Measurements from ENCODE around the gene ASB2.

The ASB2 gene

DNA sequence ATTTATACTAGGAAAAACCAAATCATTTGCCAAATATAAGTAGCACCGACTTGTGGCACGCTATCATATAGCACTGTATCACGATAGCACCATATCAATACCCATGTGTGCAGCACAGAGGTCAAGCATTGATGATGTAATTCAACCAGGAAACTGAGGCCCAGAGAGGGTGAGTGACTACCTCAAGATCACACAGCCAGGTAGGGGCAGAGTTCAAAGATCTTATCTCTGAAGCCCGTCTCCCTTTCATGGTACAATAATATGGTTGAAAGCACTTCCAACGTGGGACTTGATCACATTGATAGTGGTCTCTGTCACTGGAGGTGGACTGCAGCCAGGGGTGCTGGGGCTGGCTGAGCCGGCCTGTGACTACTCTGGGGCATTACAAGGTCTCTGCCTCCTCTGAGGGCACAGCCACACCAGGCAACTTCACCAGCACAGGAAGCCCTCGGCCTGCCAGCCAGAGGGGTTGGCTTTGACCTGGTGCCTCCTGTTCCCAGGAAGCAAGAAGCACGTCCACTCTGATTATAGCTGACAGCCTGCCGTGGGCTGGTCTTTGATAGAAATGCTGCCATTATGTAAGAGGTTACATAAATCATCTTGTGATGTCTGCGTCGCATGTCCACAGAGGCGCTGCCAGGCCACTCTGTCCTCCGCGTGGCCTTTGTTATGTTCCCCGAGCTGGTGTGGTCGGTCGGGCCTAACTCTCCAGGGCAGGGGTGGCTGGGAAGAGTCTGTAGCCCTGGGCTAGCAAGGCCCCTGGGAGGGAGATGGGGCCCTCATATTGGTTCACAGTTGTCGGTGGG, 55.2 kb downstream of the ASB2 start:
- H3K27ac ChIP-seq: no peak overlapping the region
- in situ Hi-C loops (cut with HindIII; ENCODE audit: low pct_ligation_motif_present, low sequenced_read_pairs): no loop called here
- no peak for DNase-seq

DNA sequence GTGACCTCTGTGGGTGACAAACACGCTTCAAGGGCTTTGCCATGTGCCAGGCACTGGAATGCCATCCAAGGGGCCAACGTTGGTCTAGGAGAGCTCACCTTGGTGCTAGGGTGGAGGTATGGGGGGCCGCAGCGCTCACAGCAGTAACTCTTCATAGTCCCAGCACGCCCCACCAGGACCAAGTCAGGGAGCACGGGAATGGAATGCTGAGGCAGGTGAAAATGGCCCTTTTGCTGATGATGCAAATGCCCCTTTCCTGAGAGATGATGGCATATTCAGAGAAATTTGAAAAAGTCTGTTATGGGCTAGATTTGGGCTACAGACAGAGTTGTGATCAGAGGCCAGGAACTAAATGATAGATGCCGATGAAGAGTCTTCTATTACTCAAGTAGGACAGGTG, 59.2 kb downstream of the ASB2 start:
- Histone ChIP-seq H3K36me3 (replicated peaks) (no peaks in the 10 kb centered on the region), H3K27me3 (replicated peaks) (no peaks in the 10 kb centered on the region)
- no peak for DNase-seq

More for the DNA sequence above, 55.2 kb downstream of the ASB2 start:
- Histone ChIP-seq H3K27me3 (replicated peaks) (no peaks in the 10 kb centered on the region), H3K4me3 (ENCODE audit: low read depth, low read length) (no peak overlapping the region), H3K36me3 (replicated peaks) (no peaks in the 10 kb centered on the region)
- TF ChIP-seq, protein P1, sequence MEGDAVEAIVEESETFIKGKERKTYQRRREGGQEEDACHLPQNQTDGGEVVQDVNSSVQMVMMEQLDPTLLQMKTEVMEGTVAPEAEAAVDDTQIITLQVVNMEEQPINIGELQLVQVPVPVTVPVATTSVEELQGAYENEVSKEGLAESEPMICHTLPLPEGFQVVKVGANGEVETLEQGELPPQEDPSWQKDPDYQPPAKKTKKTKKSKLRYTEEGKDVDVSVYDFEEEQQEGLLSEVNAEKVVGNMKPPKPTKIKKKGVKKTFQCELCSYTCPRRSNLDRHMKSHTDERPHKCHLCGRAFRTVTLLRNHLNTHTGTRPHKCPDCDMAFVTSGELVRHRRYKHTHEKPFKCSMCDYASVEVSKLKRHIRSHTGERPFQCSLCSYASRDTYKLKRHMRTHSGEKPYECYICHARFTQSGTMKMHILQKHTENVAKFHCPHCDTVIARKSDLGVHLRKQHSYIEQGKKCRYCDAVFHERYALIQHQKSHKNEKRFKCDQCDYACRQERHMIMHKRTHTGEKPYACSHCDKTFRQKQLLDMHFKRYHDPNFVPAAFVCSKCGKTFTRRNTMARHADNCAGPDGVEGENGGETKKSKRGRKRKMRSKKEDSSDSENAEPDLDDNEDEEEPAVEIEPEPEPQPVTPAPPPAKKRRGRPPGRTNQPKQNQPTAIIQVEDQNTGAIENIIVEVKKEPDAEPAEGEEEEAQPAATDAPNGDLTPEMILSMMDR (IDR thresholded peaks at IDR 0.05; ENCODE audit: low read depth, low read length, missing control alignments): no peak

DNA sequence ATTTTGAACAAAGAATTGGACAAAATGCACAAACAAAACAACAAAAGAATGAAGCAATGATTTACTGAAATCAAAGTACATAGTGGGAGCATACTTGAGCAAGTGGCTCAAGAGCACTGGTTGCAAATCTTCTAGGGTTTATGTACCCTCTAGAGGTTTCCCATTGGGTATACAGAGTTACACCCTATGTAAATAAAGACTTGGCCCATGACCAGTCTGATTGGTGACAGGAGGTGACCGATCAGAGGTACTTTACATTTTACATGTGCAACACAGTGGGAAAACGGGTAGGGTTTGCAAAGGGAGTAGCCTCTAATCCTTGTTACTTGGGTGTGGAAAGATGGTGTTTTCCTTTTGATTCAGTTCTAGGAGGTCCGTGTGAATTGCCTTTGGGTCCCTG, 59.9 kb downstream of the ASB2 start:
- in situ Hi-C loops (cut with HindIII; ENCODE audit: low pct_ligation_motif_present, low sequenced_read_pairs): no loop called here
- Histone ChIP-seq H3K27me3 (replicated peaks) (no peaks in the 10 kb centered on the region), H3K27ac (no peak overlapping the region), H3K36me3 (replicated peaks) (no peaks in the 10 kb centered on the region), H3K4me3 (ENCODE audit: low read depth, low read length) (no peak overlapping the region)
- DNase-seq: no peak
- TF ChIP-seq, protein P1 (IDR thresholded peaks at IDR 0.05; ENCODE audit: low read depth, low read length, missing control alignments): no peak

More for the DNA sequence above, 59.2 kb downstream of the ASB2 start:
- TF ChIP-seq, protein P1 (IDR thresholded peaks at IDR 0.05; ENCODE audit: low read depth, low read length, missing control alignments): no peak
- H3K4me3 ChIP-seq (ENCODE audit: low read depth, low read length): no peak overlapping the region
- no peak overlapping the region for H3K27ac ChIP-seq
- in situ Hi-C loops (cut with HindIII; ENCODE audit: low pct_ligation_motif_present, low sequenced_read_pairs): no loop called here

- in situ Hi-C loops (cut with HindIII; ENCODE audit: low pct_ligation_motif_present, low sequenced_read_pairs): no loop called here
- DNase-seq: no peak
- Histone ChIP-seq H3K36me3 (replicated peaks) (no peaks in the 10 kb centered on the region), H3K27me3 (replicated peaks) (no peaks in the 10 kb centered on the region), H3K4me3 (ENCODE audit: low read depth, low read length) (no peak overlapping the region), H3K27ac (no peak overlapping the region)
- TF ChIP-seq, protein P1 (IDR thresholded peaks at IDR 0.05; ENCODE audit: low read depth, low read length, missing control alignments): no peak
These were observed 60.6 kb downstream of the ASB2 start for GRCh38 chr14:93915800-93916199.

DNA sequence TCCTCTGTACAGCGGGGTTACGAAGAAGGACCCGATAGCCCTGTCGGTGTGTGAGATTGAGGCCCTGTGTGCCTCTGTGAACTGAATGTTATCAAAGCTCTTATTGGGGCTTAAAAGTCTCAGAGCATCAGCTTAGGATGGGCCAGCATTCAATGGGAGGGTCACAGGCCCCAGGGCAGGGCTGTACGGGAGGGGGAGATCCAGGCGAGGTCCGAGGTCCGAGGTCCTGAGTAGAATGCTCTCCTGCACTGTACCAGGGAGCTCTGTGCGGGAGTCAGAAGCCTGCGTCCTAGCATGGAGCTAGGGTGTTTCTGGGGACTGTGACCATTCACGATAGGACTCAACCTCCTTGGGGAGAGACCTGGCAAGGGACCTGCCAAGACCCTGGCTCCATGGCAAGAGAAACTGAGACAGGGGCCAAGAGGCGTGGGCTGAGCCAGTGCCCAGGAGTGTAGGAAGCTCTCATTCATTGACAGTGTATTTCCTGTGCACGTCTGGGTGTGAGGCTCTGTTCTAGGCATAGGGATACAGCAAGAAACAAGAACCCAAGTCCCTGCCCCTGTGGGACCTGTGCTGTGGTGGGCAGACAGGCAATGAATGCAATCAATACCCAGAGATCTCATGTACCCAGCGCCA, 61.2 kb downstream of the ASB2 start:
- Histone ChIP-seq H3K27me3 (replicated peaks) (no peaks in the 10 kb centered on the region), H3K27ac (no peak overlapping the region), H3K36me3 (replicated peaks) (no peaks in the 10 kb centered on the region), H3K4me3 (ENCODE audit: low read depth, low read length) (no peak overlapping the region)
- in situ Hi-C loops (cut with HindIII; ENCODE audit: low pct_ligation_motif_present, low sequenced_read_pairs): no loop called here
- no peak for DNase-seq
- TF ChIP-seq, protein P1 (IDR thresholded peaks at IDR 0.05; ENCODE audit: low read depth, low read length, missing control alignments): no peak
